K562 (cell line): ENCODE results near the gene GRIK1. TPM values are rescaled to one million over a fixed set of nuclear protein-coding genes. Genes with fewer than 3 reads are reported as not detected.

Source experiments
- ARID2 ChIP-seq: fragments of 450-650 bp; IDR thresholded peaks from 2 replicates; pipeline ENCODE4 v1.6.1; 2017; ENCODE audit warnings: antibody characterized with exemption, mild to moderate bottlenecking
- BRF1 ChIP-seq: IDR thresholded peaks from 3 replicates; pipeline ENCODE4 v1.6.1; 2011; ENCODE audit warnings: borderline replicate concordance, mild to moderate bottlenecking; ENCODE audit not compliant: insufficient read length; ENCODE audit errors: extremely low read depth
- CBX5 ChIP-seq: IDR thresholded peaks from 2 replicates; pipeline ENCODE4 v1.6.1; 2014; ENCODE audit warnings: low read depth, borderline replicate concordance
- HOXB6 ChIP-seq: fragments of 250-450 bp; sonication (Bioruptor Pico); IDR thresholded peaks from 2 replicates; pipeline ENCODE4 v1.5.1; 2022; ENCODE audit warnings: mild to moderate bottlenecking, borderline replicate concordance
- KDM4B ChIP-seq, 2 experiments: fragments of 450-650 bp in 1 of 2; sonication (generic) in 1 of 2; IDR thresholded peaks; 2 replicates each; pipeline ENCODE4 v1.6.1; 2016 to 2017; ENCODE audit warnings: borderline replicate concordance in 2 of 2, antibody characterized with exemption in 1 of 2, low read depth in 1 of 2, mild to moderate bottlenecking in 1 of 2
- L3MBTL2 ChIP-seq: fragments of 450-650 bp; IDR thresholded peaks from 2 replicates; pipeline ENCODE4 v1.6.1; 2016; ENCODE audit warnings: mild to moderate bottlenecking, moderate library complexity
- MAZ ChIP-seq, 2 experiments: fragments of 450-650 bp in 1 of 2; sonication (generic) in 1 of 2; formaldehyde crosslinking; IDR thresholded peaks in 1 of 2; conservative IDR thresholded peaks in 1 of 2; 2 replicates each; pipeline versions ENCODE4 v1.4.0 to v1.5.0; 2020; ENCODE audit warnings: mild to moderate bottlenecking in 1 of 2, missing genetic modification reagents in 1 of 2
- SOX6 ChIP-seq: fragments of 450-650 bp; IDR thresholded peaks from 2 replicates; pipeline ENCODE4 v1.6.1; 2014; ENCODE audit warnings: mild to moderate bottlenecking
- SP2 ChIP-seq: IDR thresholded peaks from 2 replicates; pipeline ENCODE4 v1.6.1; 2011; ENCODE audit warnings: mild to moderate bottlenecking, low read depth, low read length, moderate library complexity; ENCODE audit not compliant: poor library complexity, severe bottlenecking; ENCODE audit errors: extremely low read depth
- TBL1XR1 ChIP-seq, 2 experiments: IDR thresholded peaks; 2 replicates each; pipeline ENCODE4 v1.6.1; 2012; ENCODE audit warnings: improper control_type of control experiment in 2 of 2, low read length in 2 of 2, mild to moderate bottlenecking in 1 of 2
- ZNF41 ChIP-seq: fragments of 250-450 bp; sonication (Bioruptor Pico); conservative IDR thresholded peaks from 2 replicates; pipeline ENCODE4 v1.4.0; 2020; ENCODE audit warnings: mild to moderate bottlenecking
- ZNF79 ChIP-seq: fragments of 250-450 bp; sonication (Bioruptor Pico); IDR thresholded peaks from 2 replicates; pipeline ENCODE4 v1.4.0; 2020; ENCODE audit warnings: low read depth, mild to moderate bottlenecking, moderate library complexity
- polyA plus RNA-seq, 8 experiments: library from polyadenylated mRNA; depleted of rRNA in 4 of 8; stranded (reverse) in 5 of 8; unstranded in 3 of 8; fragments of >200 nt; fragmentation: Nextera tagmentation in 2 of 8; fragmentation: Illumina TruSeq in 1 of 8; extraction: Ambion mirVana in 2 of 8; extraction: Trizol in 1 of 8; gene quantifications; 2 replicates each; pipeline versions ENCODE4 v1.2.1 to v1.2.3, GENCODE V29; 2011 to 2014; ENCODE audit warnings: inconsistent platforms in 1 of 8, missing spikeins in 1 of 8
- total RNA-seq, 7 experiments: library from RNA; depleted of rRNA in 6 of 7; stranded (reverse); fragments of >200 nt in 6 of 7; fragmentation: Illumina TruSeq in 2 of 7; extraction: Trizol in 2 of 7; gene quantifications; 2 replicates each; pipeline versions ENCODE4 v1.2.1 to v1.2.3, GENCODE V29; 2011 to 2021; ENCODE audit warnings: low replicate concordance in 1 of 7
- TF ChIP-seq, protein P1 (sequence below): fragments of 450-650 bp; IDR thresholded peaks from 2 replicates; pipeline ENCODE4 v1.6.1; 2017; ENCODE audit warnings: antibody characterized with exemption, mild to moderate bottlenecking
- TF ChIP-seq, protein P2 (sequence below), 2 experiments: fragments of 450-650 bp in 1 of 2; sonication (generic) in 1 of 2; formaldehyde crosslinking in 1 of 2; IDR thresholded peaks in 1 of 2; conservative IDR thresholded peaks in 1 of 2; 2 replicates each; pipeline versions ENCODE4 v1.6.1 to v1.8.1; 2016 to 2023; ENCODE audit warnings: mild to moderate bottlenecking in 2 of 2, moderate library complexity in 2 of 2, inconsistent platforms in 1 of 2, missing genetic modification reagents in 1 of 2
- TF ChIP-seq, protein P3 (sequence below), 2 experiments: fragments of 450-650 bp in 1 of 2; IDR thresholded peaks; 2 replicates each; pipeline ENCODE4 v1.6.1; 2011 to 2017; ENCODE audit warnings: low read depth in 2 of 2, antibody characterized with exemption in 1 of 2, borderline replicate concordance in 1 of 2, low read length in 1 of 2, mild to moderate bottlenecking in 1 of 2, mixed read lengths in 1 of 2; ENCODE audit not compliant: control insufficient read depth in 1 of 2
- TF ChIP-seq, protein P4 (sequence below), 2 experiments: fragments of 250-450 bp in 1 of 2; fragments of 450-650 bp in 1 of 2; sonication (Bioruptor Pico) in 1 of 2; IDR thresholded peaks; 2 replicates each; pipeline versions ENCODE4 v1.6.1 to v1.8.0; 2016 to 2021; ENCODE audit warnings: mild to moderate bottlenecking in 2 of 2, moderate library complexity in 2 of 2, missing compliant biosample characterization in 1 of 2, missing genetic modification characterization in 1 of 2

GRIK1 gene
- total and polyA plus RNA-seq, 9 of the 15 experiments (the other 6 are each of a cell fraction or from before 2014, with no cell fraction given), result 0.17 to 2.8 (median 0.53) TPM

DNA sequence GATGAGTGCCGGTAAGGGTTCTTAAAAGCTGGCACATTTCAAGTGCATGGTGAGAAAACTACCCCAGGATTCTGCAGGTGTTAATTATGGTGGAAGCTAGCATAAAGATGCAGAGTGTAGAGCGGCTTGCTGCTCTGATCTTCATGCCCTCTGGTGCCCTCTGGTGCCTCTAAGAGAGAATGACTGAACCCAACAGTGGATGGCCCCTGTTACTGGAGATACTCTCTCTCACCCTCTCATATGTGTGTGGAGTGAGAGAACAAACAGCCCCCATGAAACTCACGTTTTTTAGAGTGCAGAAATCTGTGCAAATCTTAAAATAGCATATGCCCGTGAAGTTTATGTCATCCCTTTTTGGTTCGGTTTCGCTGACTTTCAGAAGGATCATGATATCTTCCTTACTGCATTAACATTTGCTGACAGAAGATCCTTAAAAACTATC, 90.0 kb downstream of the GRIK1 start (continued):
- TF ChIP-seq, protein P1, sequence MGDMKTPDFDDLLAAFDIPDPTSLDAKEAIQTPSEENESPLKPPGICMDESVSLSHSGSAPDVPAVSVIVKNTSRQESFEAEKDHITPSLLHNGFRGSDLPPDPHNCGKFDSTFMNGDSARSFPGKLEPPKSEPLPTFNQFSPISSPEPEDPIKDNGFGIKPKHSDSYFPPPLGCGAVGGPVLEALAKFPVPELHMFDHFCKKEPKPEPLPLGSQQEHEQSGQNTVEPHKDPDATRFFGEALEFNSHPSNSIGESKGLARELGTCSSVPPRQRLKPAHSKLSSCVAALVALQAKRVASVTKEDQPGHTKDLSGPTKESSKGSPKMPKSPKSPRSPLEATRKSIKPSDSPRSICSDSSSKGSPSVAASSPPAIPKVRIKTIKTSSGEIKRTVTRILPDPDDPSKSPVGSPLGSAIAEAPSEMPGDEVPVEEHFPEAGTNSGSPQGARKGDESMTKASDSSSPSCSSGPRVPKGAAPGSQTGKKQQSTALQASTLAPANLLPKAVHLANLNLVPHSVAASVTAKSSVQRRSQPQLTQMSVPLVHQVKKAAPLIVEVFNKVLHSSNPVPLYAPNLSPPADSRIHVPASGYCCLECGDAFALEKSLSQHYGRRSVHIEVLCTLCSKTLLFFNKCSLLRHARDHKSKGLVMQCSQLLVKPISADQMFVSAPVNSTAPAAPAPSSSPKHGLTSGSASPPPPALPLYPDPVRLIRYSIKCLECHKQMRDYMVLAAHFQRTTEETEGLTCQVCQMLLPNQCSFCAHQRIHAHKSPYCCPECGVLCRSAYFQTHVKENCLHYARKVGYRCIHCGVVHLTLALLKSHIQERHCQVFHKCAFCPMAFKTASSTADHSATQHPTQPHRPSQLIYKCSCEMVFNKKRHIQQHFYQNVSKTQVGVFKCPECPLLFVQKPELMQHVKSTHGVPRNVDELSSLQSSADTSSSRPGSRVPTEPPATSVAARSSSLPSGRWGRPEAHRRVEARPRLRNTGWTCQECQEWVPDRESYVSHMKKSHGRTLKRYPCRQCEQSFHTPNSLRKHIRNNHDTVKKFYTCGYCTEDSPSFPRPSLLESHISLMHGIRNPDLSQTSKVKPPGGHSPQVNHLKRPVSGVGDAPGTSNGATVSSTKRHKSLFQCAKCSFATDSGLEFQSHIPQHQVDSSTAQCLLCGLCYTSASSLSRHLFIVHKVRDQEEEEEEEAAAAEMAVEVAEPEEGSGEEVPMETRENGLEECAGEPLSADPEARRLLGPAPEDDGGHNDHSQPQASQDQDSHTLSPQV, result 0 out of 2 replicates have a peak, but pooled peaks have one; percentile 63
- TF ChIP-seq BRF1 (no peak), ZNF41 (CRISPR knock-in tag) (0 out of 2 replicates have a peak, but pooled peaks have one; percentile 20), TBL1XR1 (IDR thresholded peaks at IDR 0.05; ENCODE audit: low read length in 2 of 2) (0 out of 4 replicates have a peak, but pooled peaks of 1 of the 2 experiments have one; percentile 17), ZNF79 (no peak), MAZ (CRISPR knock-in tag; conservative IDR thresholded peaks at IDR 0.05 in 1 of 2, IDR thresholded peaks at IDR 0.05 in 1 of 2) (0 out of 4 replicates have a peak, but pooled peaks of 1 of the 2 experiments have one; percentile 15), CBX5 (no peak), ARID2 (peak; percentile 88; the same call in 1 of the 2 replicates), KDM4B (IDR thresholded peaks at IDR 0.05; ENCODE audit: borderline replicate concordance in 2 of 2, low read depth in 1 of 2) (peak in 1 of 2 experiments; percentile 30; a peak in 1 of 4 replicates), HOXB6 (no peak), L3MBTL2 (no peak), SP2 (no peak), SOX6 (0 out of 2 replicates have a peak, but pooled peaks have one; percentile 12)
- TF ChIP-seq, protein P2, sequence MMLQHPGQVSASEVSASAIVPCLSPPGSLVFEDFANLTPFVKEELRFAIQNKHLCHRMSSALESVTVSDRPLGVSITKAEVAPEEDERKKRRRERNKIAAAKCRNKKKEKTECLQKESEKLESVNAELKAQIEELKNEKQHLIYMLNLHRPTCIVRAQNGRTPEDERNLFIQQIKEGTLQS (IDR thresholded peaks at IDR 0.05), result no peak
- TF ChIP-seq, protein P2 (CRISPR knock-in tag; conservative IDR thresholded peaks at IDR 0.05), result no peak
- TF ChIP-seq, protein P3, sequence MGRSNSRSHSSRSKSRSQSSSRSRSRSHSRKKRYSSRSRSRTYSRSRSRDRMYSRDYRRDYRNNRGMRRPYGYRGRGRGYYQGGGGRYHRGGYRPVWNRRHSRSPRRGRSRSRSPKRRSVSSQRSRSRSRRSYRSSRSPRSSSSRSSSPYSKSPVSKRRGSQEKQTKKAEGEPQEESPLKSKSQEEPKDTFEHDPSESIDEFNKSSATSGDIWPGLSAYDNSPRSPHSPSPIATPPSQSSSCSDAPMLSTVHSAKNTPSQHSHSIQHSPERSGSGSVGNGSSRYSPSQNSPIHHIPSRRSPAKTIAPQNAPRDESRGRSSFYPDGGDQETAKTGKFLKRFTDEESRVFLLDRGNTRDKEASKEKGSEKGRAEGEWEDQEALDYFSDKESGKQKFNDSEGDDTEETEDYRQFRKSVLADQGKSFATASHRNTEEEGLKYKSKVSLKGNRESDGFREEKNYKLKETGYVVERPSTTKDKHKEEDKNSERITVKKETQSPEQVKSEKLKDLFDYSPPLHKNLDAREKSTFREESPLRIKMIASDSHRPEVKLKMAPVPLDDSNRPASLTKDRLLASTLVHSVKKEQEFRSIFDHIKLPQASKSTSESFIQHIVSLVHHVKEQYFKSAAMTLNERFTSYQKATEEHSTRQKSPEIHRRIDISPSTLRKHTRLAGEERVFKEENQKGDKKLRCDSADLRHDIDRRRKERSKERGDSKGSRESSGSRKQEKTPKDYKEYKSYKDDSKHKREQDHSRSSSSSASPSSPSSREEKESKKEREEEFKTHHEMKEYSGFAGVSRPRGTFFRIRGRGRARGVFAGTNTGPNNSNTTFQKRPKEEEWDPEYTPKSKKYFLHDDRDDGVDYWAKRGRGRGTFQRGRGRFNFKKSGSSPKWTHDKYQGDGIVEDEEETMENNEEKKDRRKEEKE (IDR thresholded peaks at IDR 0.05; ENCODE audit: borderline replicate concordance in 1 of 2, control insufficient read depth in 1 of 2, low read depth in 2 of 2, low read length in 1 of 2), result no peak
- TF ChIP-seq, protein P4, sequence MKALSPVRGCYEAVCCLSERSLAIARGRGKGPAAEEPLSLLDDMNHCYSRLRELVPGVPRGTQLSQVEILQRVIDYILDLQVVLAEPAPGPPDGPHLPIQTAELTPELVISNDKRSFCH (CRISPR knock-in tag; IDR thresholded peaks at IDR 0.05), result no peak
- TF ChIP-seq, protein P4 (tag; IDR thresholded peaks at IDR 0.05), result 0 out of 2 replicates have a peak, but pooled peaks have one; percentile 29
